HCEC 1CT (cell line): ENCODE data around the gene METTL21C.

Source experiments
- DNase-seq: peaks from one replicate; pipeline ENCODE4 v3.0.0-alpha.2; 2017

Gene METTL21C

GRCh38 chr13:102694937-102695336 lies at the start of gene METTL21C:
Gene METTL21C, minus strand, starts transcription at chr13:102695044. Its CDS starts 546 bp downstream, at chr13:102694498.
- no peak for DNase-seq

DNA sequence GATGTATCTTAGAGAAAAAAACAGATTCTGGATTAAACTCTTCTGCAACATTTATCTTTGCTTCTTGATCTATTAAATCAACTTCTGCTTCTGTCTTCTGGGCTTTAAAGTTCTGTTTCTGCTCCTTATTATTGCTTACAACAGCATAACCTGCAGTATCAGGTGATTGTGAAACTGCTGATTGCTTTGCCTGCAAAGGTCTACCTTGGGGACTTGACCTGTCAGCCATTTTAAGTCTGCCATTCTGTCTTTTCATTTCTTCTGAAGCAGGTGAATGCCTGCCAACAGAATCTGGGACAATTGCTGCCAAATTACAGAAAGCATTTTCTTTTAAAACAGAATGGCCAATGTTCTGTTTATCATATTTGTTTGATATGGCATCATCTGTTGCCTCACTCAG lies 47.7 kb upstream of the METTL21C start:
- DNase-seq = no peak

DNA sequence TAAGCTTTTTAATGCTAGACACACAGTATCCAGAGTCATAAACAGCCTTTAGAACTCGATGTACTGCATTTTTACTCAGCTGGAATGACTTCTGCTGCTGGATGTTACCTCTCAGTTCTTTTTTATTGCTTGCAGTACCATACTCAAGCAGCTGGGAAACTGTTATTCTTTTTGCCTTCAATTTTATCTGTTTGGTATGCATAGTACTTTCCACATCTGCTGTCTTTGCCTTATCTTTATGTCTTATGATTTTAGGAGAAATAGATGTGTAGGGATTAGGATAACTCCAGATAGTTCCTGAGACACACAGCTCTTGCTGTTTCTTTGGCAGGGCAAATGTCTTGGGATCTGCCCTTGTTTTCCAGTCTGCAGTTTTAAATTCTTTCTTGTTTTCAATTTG lies 47.3 kb upstream of the METTL21C start:
- no peak for DNase-seq

DNA sequence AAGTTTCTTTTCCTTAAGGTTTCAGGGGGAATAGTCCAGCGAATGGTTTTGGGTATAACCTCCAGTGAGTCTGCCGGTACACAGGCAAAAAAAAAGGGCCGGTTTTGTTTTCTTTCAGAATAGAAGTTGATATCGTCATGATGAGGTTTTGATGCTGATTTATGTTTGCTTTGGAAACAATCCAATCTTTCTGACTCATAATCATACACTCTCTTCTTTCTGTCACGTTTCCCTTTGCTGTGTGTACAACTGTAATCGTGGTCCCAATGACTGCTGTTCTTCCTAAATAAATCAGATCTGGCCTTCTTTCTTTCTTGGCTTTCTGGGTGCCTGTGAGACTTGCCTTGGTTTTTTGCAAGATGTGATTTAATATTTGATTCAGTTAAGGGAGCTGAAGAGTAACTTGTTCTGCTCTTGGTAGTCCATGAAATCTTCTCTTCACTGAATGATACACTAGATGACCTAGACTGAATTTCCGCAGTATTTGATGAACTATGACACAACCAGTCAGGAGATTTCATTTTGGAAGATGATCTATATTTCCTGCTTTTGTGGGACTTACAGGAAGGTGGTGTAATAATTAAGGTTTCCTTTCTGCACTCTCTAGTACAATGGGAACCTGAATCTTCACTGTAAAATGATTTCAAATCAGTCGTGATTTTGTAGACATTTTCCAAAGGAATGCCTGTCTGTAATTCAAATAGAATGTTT lies 34.9 kb upstream of the METTL21C start:
- DNase-seq = peak; percentile 58

DNA sequence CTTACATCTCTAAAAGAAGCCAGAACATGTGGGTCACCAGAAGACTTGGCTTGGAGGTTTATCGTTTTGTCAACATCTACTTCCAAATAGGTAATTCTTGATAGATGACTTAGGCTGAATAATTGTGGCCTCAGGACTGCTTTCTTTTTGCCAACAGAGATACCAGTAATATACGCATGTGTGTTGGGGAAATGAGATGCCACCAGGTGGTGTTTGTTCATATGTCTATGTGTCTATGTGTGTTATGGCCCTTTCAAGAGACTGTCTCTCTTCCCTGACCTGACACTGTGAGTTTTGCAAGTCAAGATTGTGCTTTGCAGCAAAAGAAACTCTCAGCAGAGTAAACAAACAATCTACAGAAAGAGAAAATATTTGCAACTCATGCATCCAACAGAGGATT lies 31.6 kb upstream of the METTL21C start:
- no peak for DNase-seq

GRCh38 chr13:102724923-102725322 lies 30.1 kb upstream of the METTL21C start:
- DNase-seq = peak; percentile 50

DNA sequence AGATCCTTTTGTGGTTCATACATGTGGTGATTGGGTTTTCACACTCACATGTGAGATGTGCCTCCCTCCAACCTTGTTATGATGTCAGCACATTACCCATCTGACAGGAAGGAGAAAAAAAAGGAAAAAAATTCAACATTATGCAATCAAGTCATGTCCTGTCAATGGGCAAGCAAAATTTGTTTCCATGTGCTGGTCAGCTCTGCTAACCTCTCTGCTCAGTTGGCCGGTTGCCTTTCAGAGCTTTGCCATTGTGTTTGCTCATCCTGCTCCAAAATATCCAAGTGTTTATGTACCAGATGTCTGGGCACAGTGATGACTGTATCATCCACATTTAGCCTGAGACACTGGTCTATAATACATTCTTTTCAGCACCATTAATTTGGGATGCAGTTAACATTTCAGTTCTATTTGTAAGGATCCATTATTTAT lies 27.0 kb upstream of the METTL21C start:
- peak; percentile 65 for DNase-seq

GRCh38 chr13:102718746-102719145 lies 23.9 kb upstream of the METTL21C start:
- no peak for DNase-seq

DNA sequence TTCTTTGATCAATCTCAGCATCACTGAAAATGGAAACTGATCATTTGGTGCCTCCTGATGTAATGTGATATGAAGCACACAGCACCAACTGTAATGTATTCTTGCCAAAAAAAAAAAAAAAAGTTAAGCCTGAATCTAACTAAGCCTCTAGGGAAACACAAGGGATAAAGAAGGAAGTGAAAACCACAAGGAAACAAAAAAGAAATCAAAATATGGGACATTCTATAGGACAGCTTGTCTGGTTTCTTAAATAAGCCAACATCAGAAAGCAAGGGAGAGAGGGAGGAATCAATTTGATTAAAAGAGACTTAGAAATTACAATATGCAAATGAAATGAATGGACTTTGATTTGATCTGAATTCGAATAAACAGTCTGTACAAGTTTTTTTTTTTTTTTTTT lies 20.6 kb upstream of the METTL21C start:
- no peak for DNase-seq

GRCh38 chr13:102710261-102710679 lies 15.4 kb upstream of the METTL21C start:
- no peak for DNase-seq

- no peak for DNase-seq
Measured at GRCh38 chr13:102709536-102709935, 14.7 kb upstream of the METTL21C start.

DNA sequence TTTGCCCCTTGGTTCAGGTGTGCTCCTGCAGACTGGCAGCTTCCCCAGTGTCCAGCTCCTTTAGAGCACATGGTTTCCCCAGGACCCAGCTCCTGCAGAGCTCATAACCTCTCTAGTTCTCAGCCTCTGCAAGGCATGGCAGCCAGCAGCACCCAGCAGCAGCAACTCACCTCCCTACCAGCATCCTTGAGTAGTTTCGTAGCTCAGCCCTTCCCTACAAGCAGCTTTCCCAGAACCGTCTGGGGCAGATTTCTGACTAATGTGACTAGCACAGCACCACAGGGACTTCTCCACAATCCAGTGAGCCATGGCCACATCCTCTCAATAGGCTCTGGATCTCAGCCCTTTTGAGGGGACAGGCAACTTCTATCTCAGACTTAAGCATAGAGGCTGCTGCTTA lies 14.1 kb upstream of the METTL21C start:
- DNase-seq = no peak

DNA sequence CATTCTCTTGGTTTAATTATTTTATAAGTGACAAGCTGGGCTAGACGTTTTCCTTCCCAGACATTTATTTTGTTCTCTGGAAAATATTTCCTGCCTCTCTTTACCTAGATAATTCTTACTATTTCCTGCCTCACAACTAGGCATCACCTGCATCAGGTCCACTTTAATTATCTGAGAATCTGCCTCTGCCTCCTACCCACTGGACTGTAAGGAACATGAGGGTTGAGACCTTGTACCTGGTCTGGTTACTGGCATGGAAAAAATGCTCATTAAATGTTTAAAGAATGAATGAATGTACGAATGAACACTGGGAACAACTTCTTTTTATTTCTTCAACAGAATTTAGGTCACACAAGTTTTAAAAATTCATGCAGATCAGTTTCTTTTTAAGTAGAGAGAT lies 13.4 kb upstream of the METTL21C start:
- no peak for DNase-seq

DNA sequence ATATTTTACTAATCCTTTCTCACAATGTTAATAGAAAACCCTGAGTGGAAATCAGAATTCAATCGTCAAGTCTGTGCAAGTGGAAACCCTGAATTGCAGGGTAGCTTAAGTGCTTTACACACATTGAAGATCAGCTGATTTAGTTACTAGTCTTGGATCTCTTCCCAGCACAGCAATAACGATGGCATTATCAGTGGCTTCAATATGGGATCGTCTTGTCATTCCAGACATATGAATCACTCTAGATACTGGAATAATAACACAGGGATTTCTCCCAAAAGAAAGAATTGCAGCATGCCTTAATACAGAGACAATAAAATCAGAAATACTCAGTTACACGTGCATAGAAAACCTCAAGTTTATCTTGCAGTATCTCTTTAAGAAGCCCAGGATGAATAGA lies 12.6 kb upstream of the METTL21C start:
- DNase-seq = peak; percentile 86

- DNase-seq = no peak
Measured at GRCh38 chr13:102704238-102705058, 9.6 kb upstream of the METTL21C start.

GRCh38 chr13:102703726-102704035 lies 8.8 kb upstream of the METTL21C start:
- no peak for DNase-seq

DNA sequence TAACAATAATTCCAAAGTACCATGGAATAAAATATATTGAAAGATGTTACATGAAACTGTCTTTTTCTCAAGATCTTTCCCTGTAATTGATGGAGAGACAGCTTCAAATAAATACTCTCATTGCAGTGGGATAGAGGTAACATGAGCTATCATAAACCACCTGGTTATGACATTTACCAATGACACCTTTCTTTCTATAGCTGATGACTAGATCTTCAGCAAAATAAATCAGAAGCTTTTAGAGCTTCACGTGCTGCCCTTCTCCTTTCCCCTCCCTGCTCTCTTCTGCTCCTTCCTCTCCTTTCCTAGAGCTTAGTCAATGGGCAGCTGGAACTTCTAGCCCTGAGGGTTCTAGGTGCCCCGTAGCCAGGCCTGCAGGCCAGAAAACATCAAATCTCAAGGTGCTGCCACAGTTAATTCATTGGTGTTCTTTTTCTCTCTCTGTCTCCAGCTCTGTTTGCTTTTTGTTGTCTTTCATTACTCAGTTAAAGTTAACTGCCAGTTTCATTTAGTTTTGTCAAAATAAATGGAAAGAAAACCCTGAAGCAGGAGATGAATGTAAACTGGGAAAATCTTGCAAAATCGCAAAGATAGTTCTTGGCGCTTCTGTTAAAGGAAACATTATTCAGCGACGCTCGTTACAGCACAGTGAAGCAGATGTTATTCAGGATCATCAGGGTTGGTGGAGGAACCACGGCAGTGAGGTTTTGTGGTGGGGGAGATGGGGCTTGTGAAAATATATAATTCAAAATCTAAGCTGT lies 8.3 kb upstream of the METTL21C start:
- no peak for DNase-seq

DNA sequence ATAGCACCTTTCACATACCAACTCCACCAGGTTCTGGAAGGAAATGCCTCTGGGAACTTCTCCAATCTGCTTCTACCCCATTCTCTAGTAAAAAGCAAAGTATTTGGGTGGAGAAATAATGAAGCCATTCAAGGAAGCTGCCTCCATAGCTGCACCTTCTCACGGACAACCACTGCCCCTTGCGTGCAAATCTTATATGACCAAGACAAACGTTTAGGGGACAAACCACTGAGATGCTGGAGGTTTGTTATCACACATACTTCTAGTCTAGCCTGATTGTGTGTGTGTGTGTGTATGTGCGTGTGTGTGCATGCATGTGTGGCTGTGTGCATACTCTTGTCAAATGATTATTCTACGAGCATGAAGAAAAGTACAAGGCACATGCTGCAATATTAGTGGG lies 6.5 kb upstream of the METTL21C start:
- no peak for DNase-seq

DNA sequence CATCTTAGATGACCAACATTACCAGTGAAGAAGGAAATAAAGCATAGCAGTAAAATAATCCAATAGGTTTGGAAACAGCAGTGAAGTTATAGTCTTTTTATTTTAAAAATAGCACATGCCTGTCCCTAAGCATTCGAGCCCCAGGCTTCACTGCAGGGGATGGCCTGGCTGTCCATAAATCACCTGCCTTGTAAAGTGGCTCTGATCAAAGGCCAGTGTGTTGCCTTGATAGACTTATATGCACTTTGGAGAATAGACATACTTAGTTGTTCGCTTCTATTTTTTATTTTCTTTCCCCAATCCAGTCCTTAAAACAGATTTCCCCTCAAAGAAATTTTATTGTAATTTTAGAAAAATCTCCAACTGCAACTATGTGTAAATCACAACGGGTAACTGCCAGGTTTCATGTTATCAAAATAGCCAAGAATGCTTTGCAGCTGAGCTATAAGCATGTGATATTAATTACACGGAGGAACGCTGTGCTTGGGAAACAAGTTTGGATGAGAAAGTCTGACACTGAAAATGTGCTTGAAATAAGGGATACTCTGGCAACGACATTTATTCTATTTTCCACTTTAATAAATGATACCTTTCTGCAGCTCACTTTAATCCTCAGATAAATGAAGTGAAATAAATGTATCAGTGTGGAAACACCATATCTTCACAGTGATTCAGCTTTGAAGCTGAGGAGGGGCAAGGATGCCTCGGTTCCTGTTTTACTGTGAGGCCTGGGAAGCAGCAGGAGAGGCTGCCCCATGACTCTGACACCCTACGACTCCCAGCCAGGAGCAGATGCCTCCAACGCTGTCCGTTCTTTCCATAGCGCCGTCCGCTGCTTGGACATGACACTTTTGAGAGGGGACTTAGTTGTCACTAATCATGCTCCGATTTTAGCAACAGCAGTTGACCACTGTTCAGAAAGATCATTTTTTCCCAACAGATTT lies 5.5 kb upstream of the METTL21C start:
- DNase-seq = no peak

- DNase-seq = no peak
Measured at GRCh38 chr13:102699504-102699903, 4.7 kb upstream of the METTL21C start.

DNA sequence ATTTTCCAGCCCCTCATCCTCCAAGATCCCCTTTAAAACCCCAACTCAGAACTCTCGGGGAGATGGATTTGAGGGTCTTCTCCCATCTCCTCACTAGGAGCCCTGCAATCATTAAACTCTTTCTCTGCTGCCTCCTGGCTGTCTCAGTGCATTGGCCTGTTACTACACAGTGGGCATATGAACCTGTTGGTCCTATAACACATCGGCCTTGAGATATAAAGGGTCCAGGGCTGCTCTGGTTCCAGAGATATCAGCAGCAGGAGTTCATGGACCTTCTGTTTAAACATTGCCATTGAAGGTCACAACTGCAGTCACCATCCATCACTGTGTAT lies 3.8 kb upstream of the METTL21C start:
- no peak for DNase-seq

- DNase-seq = no peak
Measured at GRCh38 chr13:102697929-102698648, 3.2 kb upstream of the METTL21C start.
